Fibroblast of gingiva (primary cell): ENCODE data around the gene SAMD14.
A peak's percentile ranks its signal among the peaks of the same experiment; 100 is the strongest.

Experiments used
- DNase-seq: peaks from one replicate; pipeline ENCODE4 v3.0.0-alpha.2; 2011; ENCODE audit warnings: low read depth

Gene SAMD14

GRCh38 chr17:50129728-50130558 is at the start of gene SAMD14:
SAMD14 (minus strand) TSS chr17:50130160; CDS start chr17:50124959, 5,201 bp downstream.
- DNase-seq, result peak; percentile 62

GRCh38 chr17:50177983-50178834 is 48.2 kb upstream of the SAMD14 start:
- DNase-seq, result peak; percentile 93

- DNase-seq, result no peak
Observed at GRCh38 chr17:50177476-50177875, 47.5 kb upstream of the SAMD14 start.

GRCh38 chr17:50176559-50177357 is 46.8 kb upstream of the SAMD14 start:
- no peak for DNase-seq

GRCh38 chr17:50175035-50175807 is 45.3 kb upstream of the SAMD14 start:
- no peak for DNase-seq

GRCh38 chr17:50174444-50174843 is 44.5 kb upstream of the SAMD14 start:
- no peak for DNase-seq

GRCh38 chr17:50173335-50173941 is 43.5 kb upstream of the SAMD14 start:
- DNase-seq, result peak; percentile 79

- no peak for DNase-seq
Observed at GRCh38 chr17:50172936-50173334, 43.0 kb upstream of the SAMD14 start.

- DNase-seq, result no peak
Observed at GRCh38 chr17:50172130-50172529, 42.2 kb upstream of the SAMD14 start.

- no peak for DNase-seq
Observed at GRCh38 chr17:50171371-50172071, 41.6 kb upstream of the SAMD14 start.

GRCh38 chr17:50170662-50171370 is 40.9 kb upstream of the SAMD14 start:
- no peak for DNase-seq

- DNase-seq, result no peak
Observed at GRCh38 chr17:50169881-50170459, 40.0 kb upstream of the SAMD14 start.

- DNase-seq, result peak; percentile 70
Observed at GRCh38 chr17:50169121-50169764, 39.3 kb upstream of the SAMD14 start.

- no peak for DNase-seq
Observed at GRCh38 chr17:50168319-50168718, 38.4 kb upstream of the SAMD14 start.

GRCh38 chr17:50167371-50167770 is 37.4 kb upstream of the SAMD14 start:
- DNase-seq, result no peak

GRCh38 chr17:50166518-50167181 is 36.7 kb upstream of the SAMD14 start:
- DNase-seq, result no peak

- no peak for DNase-seq
Observed at GRCh38 chr17:50165867-50166517, 36.0 kb upstream of the SAMD14 start, which contains the start of gene SGCA. SGCA (plus strand) TSS chr17:50166005; CDS start chr17:50166041, 36 bp downstream.

- no peak for DNase-seq
Observed at GRCh38 chr17:50165466-50165865, 35.5 kb upstream of the SAMD14 start.
